Mucosa of gallbladder (tissue), 1 donor: ENCODE data around the gene GAPDH. TPM values are rescaled to one million over a fixed set of nuclear protein-coding genes. Genes with fewer than 3 reads are reported as not detected.
A peak's percentile ranks its signal among the peaks of the same experiment; 100 is the strongest.
"Not testable (repeated sequence)": the region's sequence is repeated elsewhere in the genome, so short reads cannot be mapped to it uniquely, and the experiment has no call there.

Experiments used
- DNase-seq: peaks from one replicate; pipeline ENCODE4 v3.0.0-alpha.2; 2020; ENCODE audit warnings: low spot score
- total RNA-seq: library from RNA; stranded (reverse); gene quantifications from one replicate; pipeline ENCODE4 v1.2.1, GENCODE V29; 2021
- donor health status: DM: no; HTN: no; CAD: no.

GAPDH gene
- total RNA-seq, 1 donor from 2014 or later = 2,392 TPM

GRCh38 chr12:6542209-6543009 is 8.1 kb downstream of the GAPDH start:
- DNase-seq = peak; percentile 73

- DNase-seq = no peak
Measured at GRCh38 chr12:6546016-6546415, 11.7 kb downstream of the GAPDH start.

- no peak for DNase-seq
Measured at GRCh38 chr12:6547566-6547965, 13.2 kb downstream of the GAPDH start.

- no peak for DNase-seq
Measured at GRCh38 chr12:6547987-6548386, 13.7 kb downstream of the GAPDH start.

GRCh38 chr12:6548556-6548955 is 14.2 kb downstream of the GAPDH start:
- DNase-seq = no peak

GRCh38 chr12:6548966-6549683 is 14.8 kb downstream of the GAPDH start:
- DNase-seq = no peak

GRCh38 chr12:6549684-6550151 is 15.4 kb downstream of the GAPDH start:
- no peak for DNase-seq

- DNase-seq = no peak
Measured at GRCh38 chr12:6550294-6551062, 16.2 kb downstream of the GAPDH start.

GRCh38 chr12:6551063-6551461 is 16.7 kb downstream of the GAPDH start:
- peak; percentile 51 for DNase-seq

GRCh38 chr12:6551496-6552139 is 17.3 kb downstream of the GAPDH start:
- no peak for DNase-seq

GRCh38 chr12:6552140-6552551 is 17.8 kb downstream of the GAPDH start:
- no peak for DNase-seq

GRCh38 chr12:6553051-6553868 is 18.9 kb downstream of the GAPDH start:
- DNase-seq = no peak

GRCh38 chr12:6554168-6555017 is 20.1 kb downstream of the GAPDH start:
- peak; percentile 64 for DNase-seq

- no peak for DNase-seq
Measured at GRCh38 chr12:6555018-6555691, 20.8 kb downstream of the GAPDH start.

- DNase-seq = not testable (repeated sequence)
Measured at GRCh38 chr12:6556496-6556817, 22.1 kb downstream of the GAPDH start.

GRCh38 chr12:6556857-6557256 is 22.5 kb downstream of the GAPDH start:
- no peak for DNase-seq

GRCh38 chr12:6558014-6558760 is 23.9 kb downstream of the GAPDH start:
- DNase-seq = peak; percentile 58

GRCh38 chr12:6559500-6559899 is 25.2 kb downstream of the GAPDH start:
- no peak for DNase-seq
